Measurements from ENCODE around the gene CDC25A. TPM values are rescaled to one million over a fixed set of nuclear protein-coding genes. Genes with fewer than 3 reads are reported as not detected.
A peak's percentile ranks its signal among the peaks of the same experiment; 100 is the strongest.

CDC25A gene
- total and polyA plus RNA-seq, 4 experiments from 2014 or later: 0.09 TPM; not detected in 3

DNA sequence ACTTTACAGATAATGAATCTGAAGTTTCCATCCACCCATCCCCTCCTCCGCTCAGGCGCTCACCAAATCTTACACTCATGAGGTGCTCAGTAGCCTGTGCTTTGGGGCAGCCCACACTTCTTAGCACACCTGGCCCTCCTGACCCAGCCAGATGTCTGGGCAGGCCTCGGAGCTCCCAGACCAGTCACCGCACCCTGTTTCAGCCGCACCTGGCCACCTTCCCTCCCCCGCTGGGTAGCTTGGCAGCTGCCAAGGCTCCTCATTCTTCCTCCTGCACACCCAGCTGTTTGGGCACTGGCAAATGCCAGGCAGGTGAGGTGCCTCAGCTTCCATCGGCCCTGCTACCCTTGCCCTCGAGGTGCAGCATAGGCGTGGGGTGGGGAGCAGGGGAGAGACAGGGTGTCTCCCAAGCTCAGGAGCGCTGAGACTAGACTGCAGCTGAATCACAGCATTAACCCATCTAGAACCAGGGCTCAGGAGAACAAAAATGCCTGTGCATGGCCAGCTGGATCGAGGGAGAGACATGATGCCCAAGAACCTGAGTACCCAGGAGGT is 45.8 kb downstream of the CDC25A start:
- H3K27ac Mint-ChIP-seq: no peak overlapping the region
- H3K27me3 Mint-ChIP-seq: no peaks in the 10 kb centered on the region
- Histone ChIP-seq H3K4me3 (ENCODE audit: low read length in 2 of 2) (no peak overlapping the region), H3K36me3 (ENCODE audit: insufficient read depth, low read length) (no peaks in the 10 kb centered on the region), H3K9me3 (ENCODE audit: control insufficient read depth in 1 of 2, low read length in 2 of 2) (no peaks in the 10 kb centered on the region), H3K4me1 (ENCODE audit: insufficient read depth, low read length) (no peaks in the 10 kb centered on the region), H3K27me3 (ENCODE audit: insufficient read depth, low read length) (no peaks in the 10 kb centered on the region), H3K27ac (ENCODE audit: low read depth, low read length) (no peak overlapping the region)
- ChIA-PET CTCF (ENCODE audit: partially characterized antibody) (interaction anchor here (0.8 kb wide), 1 partner anchor 16 kb away, joined by 3 read pairs; no protein-coding TSS in a partner anchor), POLR2A (ENCODE audit: partially characterized antibody) (no interaction called here)
- intact Hi-C loops (cut with micrococcal nuclease): no loop called here
- peaks cover 0 to 1% (median 0%) of the 10 kb centered on the region in 8 donors for H3K9me3 Mint-ChIP-seq
- H3K4me1 Mint-ChIP-seq: no peaks in the 10 kb centered on the region
- no peaks in the 10 kb centered on the region for H3K36me3 Mint-ChIP-seq
- no peak overlapping the region for H3K4me3 Mint-ChIP-seq
- DNase-seq: no peak

DNA sequence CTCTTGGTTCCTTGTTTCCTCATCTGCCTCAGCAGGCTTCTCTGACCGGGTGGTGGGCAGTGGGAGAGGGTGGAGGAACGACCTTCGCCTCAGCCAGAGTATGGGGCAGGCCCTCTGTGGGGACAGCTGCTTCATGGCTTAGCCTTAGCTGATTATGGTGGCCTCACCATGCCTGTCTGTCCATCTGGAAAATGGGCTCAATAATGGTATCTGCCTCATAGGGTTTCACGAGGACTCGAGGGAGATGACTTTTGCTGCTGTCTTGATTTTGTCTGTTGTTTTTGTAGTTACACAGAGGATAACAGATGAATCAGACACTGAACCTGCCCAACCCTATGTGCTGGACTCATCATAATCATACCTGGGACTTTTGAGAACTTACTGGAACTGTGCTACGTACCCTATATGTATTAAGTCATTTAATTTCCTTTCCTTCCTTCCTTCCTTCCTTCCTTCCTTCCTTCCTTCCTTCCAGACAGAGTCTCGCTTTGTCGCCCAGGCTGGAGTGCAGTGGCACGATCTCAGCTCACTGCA is 46.5 kb downstream of the CDC25A start:
- no peaks in the 10 kb centered on the region for H3K9me3 ChIP-seq (ENCODE audit: control insufficient read depth in 1 of 2, low read length in 2 of 2)
- no peak overlapping the region for H3K4me3 ChIP-seq (ENCODE audit: low read length in 2 of 2)
- intact Hi-C loops (cut with micrococcal nuclease): no loop called here
- no peaks in the 10 kb centered on the region for H3K27me3 ChIP-seq (ENCODE audit: insufficient read depth, low read length)
- Mint-ChIP-seq H3K27me3 (no peaks in the 10 kb centered on the region), H3K27ac (no peak overlapping the region), H3K4me1 (no peaks in the 10 kb centered on the region), H3K9me3 (peaks cover 0 to 1% (median 0%) of the 10 kb centered on the region in 8 donors), H3K36me3 (no peaks in the 10 kb centered on the region), H3K4me3 (no peak overlapping the region)
- no peaks in the 10 kb centered on the region for H3K4me1 ChIP-seq (ENCODE audit: insufficient read depth, low read length)
- no peak overlapping the region for H3K27ac ChIP-seq (ENCODE audit: low read depth, low read length)
- POLR2A ChIA-PET (ENCODE audit: partially characterized antibody): no interaction called here
- CTCF ChIA-PET (ENCODE audit: partially characterized antibody): interaction anchor here (0.8 kb wide), 1 partner anchor 16 kb away, joined by 3 read pairs; no protein-coding TSS in a partner anchor
- DNase-seq: no peak
- no peaks in the 10 kb centered on the region for H3K36me3 ChIP-seq (ENCODE audit: insufficient read depth, low read length)

- Histone ChIP-seq H3K9me3 (ENCODE audit: control insufficient read depth in 1 of 2, low read length in 2 of 2) (no peaks in the 10 kb centered on the region), H3K36me3 (ENCODE audit: insufficient read depth, low read length) (no peaks in the 10 kb centered on the region), H3K27me3 (ENCODE audit: insufficient read depth, low read length) (no peaks in the 10 kb centered on the region), H3K4me1 (ENCODE audit: insufficient read depth, low read length) (no peaks in the 10 kb centered on the region), H3K27ac (ENCODE audit: low read depth, low read length) (no peak overlapping the region), H3K4me3 (ENCODE audit: low read length in 2 of 2) (no peak overlapping the region)
- POLR2A ChIA-PET (ENCODE audit: partially characterized antibody): no interaction called here
- H3K4me3 Mint-ChIP-seq: no peak overlapping the region
- CTCF ChIA-PET (ENCODE audit: partially characterized antibody): no interaction called here
- peaks cover 0 to 1% (median 0%) of the 10 kb centered on the region in 8 donors for H3K9me3 Mint-ChIP-seq
- H3K36me3 Mint-ChIP-seq: no peaks in the 10 kb centered on the region
- H3K27me3 Mint-ChIP-seq: no peaks in the 10 kb centered on the region
- no peak for DNase-seq
- H3K27ac Mint-ChIP-seq: no peak overlapping the region
- intact Hi-C loops (cut with micrococcal nuclease): no loop called here
- H3K4me1 Mint-ChIP-seq: no peaks in the 10 kb centered on the region
Measured at GRCh38 chr3:48140936-48141603, 47.1 kb downstream of the CDC25A start.

- Mint-ChIP-seq H3K9me3 (peaks cover 0 to 1% (median 0%) of the 10 kb centered on the region in 8 donors), H3K27me3 (no peaks in the 10 kb centered on the region), H3K27ac (peak overlapping the region in 1 of 7 donors; percentile 29), H3K4me3 (no peak overlapping the region), H3K36me3 (no peaks in the 10 kb centered on the region), H3K4me1 (no peaks in the 10 kb centered on the region)
- DNase-seq: no peak
- POLR2A ChIA-PET (ENCODE audit: partially characterized antibody): no interaction called here
- H3K36me3 ChIP-seq (ENCODE audit: insufficient read depth, low read length): no peaks in the 10 kb centered on the region
- H3K4me3 ChIP-seq (ENCODE audit: low read length in 2 of 2): no peak overlapping the region
- H3K4me1 ChIP-seq (ENCODE audit: insufficient read depth, low read length): no peaks in the 10 kb centered on the region
- H3K27me3 ChIP-seq (ENCODE audit: insufficient read depth, low read length): no peaks in the 10 kb centered on the region
- H3K9me3 ChIP-seq (ENCODE audit: control insufficient read depth in 1 of 2, low read length in 2 of 2): no peaks in the 10 kb centered on the region
- CTCF ChIA-PET (ENCODE audit: partially characterized antibody): no interaction called here
- H3K27ac ChIP-seq (ENCODE audit: low read depth, low read length): no peak overlapping the region
- intact Hi-C loops (cut with micrococcal nuclease): no loop called here
Measured at GRCh38 chr3:48140336-48140757, 47.9 kb downstream of the CDC25A start.

DNA sequence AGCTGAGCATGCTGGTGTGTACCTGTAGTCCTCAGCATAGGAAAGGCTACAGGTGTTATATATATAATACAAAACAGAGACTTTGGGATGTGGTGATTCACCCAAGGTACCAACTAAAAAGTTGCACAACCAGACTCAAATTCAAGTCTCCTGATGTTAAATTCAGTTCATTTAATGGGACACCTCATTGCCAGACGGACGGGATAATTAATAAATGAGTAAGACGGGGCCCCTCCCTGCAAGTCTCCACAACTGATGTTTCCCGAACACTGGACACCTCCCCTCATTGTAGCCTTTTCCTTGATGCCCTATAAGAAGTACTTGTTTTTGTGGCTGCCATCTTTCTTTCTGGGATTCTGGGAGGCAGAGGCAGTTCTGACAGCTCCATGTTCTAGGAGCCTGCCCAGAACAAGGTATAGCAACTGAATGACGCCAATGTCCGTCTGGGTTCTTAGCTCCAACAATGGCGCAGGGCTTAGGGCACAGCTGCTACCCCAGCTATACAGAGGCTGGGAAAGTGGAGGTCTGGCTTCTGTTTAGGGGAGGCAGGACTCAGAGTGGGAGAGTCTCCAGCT is 50.7 kb downstream of the CDC25A start:
- Histone ChIP-seq H3K4me3 (ENCODE audit: low read length in 2 of 2) (no peak overlapping the region), H3K27ac (ENCODE audit: low read depth, low read length) (no peak overlapping the region), H3K4me1 (ENCODE audit: insufficient read depth, low read length) (no peaks in the 10 kb centered on the region), H3K36me3 (ENCODE audit: insufficient read depth, low read length) (no peaks in the 10 kb centered on the region), H3K27me3 (ENCODE audit: insufficient read depth, low read length) (no peaks in the 10 kb centered on the region), H3K9me3 (ENCODE audit: control insufficient read depth in 1 of 2, low read length in 2 of 2) (no peaks in the 10 kb centered on the region)
- Mint-ChIP-seq H3K36me3 (no peaks in the 10 kb centered on the region), H3K4me3 (no peak overlapping the region), H3K4me1 (peaks cover 0 to 1% (median 0%) of the 10 kb centered on the region in 4 donors), H3K27ac (no peak overlapping the region), H3K27me3 (no peaks in the 10 kb centered on the region), H3K9me3 (peaks cover 0 to 1% (median 0%) of the 10 kb centered on the region in 8 donors)
- intact Hi-C loops (cut with micrococcal nuclease): no loop called here
- no peak for DNase-seq
- ChIA-PET CTCF (ENCODE audit: partially characterized antibody) (no interaction called here), POLR2A (ENCODE audit: partially characterized antibody) (no interaction called here)

DNA sequence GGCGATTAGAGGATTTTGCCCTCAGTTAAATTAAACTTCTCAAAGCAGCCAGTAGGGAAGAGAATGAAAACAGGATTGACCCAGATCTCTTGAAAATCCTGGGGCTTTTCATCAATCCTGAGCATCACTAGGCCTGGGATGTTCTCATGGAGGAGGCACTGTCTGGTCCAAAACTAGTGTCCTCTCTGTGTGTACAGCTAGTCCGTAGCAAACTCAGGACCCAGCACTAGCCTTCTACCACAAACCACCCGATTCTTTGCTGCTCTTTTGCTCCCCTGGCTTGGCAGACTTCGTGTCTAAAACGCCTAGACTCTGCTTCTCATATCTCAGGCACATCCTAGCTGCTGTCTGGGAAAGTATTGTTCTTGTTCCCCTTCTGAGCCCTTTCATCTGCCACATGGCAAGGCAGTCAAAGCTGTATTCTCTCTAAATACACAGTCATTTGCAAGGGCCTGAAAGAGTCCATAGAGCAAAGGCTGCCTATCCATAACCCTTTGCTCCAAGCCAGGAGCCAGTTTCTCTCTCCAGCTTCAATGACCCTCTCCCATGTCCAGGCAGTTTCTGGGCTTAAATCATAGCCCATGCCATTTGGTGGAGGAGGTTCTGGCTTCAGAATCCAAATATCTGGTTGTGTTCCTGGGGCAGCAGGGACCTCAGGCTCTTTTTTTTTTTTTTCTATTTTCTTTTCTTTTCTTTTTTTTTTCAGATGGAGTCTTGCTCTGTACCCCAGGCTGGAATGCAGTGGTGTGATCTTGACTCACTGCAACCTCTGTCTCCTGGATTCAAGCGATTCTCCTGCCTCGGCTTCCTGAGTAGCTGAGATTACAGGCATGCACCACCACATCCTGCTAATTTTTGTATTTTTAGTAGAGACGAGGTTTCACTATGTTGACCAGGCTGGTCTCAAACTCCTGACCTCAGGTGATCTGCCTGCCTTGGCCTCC is 52.4 kb downstream of the CDC25A start:
- no peak overlapping the region for H3K4me3 ChIP-seq (ENCODE audit: low read length in 2 of 2)
- ChIA-PET CTCF (ENCODE audit: partially characterized antibody) (no interaction called here), POLR2A (ENCODE audit: partially characterized antibody) (no interaction called here)
- Mint-ChIP-seq H3K4me1 (peaks cover 0 to 1% (median 0%) of the 10 kb centered on the region in 4 donors), H3K27ac (no peak overlapping the region), H3K27me3 (no peaks in the 10 kb centered on the region), H3K9me3 (peaks cover 0 to 1% (median 0%) of the 10 kb centered on the region in 8 donors), H3K36me3 (no peaks in the 10 kb centered on the region), H3K4me3 (no peak overlapping the region)
- intact Hi-C loops (cut with micrococcal nuclease): no loop called here
- H3K36me3 ChIP-seq (ENCODE audit: insufficient read depth, low read length): no peaks in the 10 kb centered on the region
- H3K4me1 ChIP-seq (ENCODE audit: insufficient read depth, low read length): no peaks in the 10 kb centered on the region
- no peak overlapping the region for H3K27ac ChIP-seq (ENCODE audit: low read depth, low read length)
- DNase-seq: no peak
- no peaks in the 10 kb centered on the region for H3K9me3 ChIP-seq (ENCODE audit: control insufficient read depth in 1 of 2, low read length in 2 of 2)
- no peaks in the 10 kb centered on the region for H3K27me3 ChIP-seq (ENCODE audit: insufficient read depth, low read length)

All from CD4-positive, alpha-beta memory T cell (primary cell).